C4-2B (cell line): Measurements from ENCODE around the gene PTPRCAP.

Experiments used
- ZFX ChIP-seq: fragments of 450-650 bp; IDR thresholded peaks from 2 replicates; pipeline ENCODE4 v1.6.1; 2017
- TF ChIP-seq, protein P1 (sequence below): fragments of 450-650 bp; conservative IDR thresholded peaks from 2 replicates; pipeline ENCODE4 v1.5.1; 2017; ENCODE audit warnings: mild to moderate bottlenecking

DNA sequence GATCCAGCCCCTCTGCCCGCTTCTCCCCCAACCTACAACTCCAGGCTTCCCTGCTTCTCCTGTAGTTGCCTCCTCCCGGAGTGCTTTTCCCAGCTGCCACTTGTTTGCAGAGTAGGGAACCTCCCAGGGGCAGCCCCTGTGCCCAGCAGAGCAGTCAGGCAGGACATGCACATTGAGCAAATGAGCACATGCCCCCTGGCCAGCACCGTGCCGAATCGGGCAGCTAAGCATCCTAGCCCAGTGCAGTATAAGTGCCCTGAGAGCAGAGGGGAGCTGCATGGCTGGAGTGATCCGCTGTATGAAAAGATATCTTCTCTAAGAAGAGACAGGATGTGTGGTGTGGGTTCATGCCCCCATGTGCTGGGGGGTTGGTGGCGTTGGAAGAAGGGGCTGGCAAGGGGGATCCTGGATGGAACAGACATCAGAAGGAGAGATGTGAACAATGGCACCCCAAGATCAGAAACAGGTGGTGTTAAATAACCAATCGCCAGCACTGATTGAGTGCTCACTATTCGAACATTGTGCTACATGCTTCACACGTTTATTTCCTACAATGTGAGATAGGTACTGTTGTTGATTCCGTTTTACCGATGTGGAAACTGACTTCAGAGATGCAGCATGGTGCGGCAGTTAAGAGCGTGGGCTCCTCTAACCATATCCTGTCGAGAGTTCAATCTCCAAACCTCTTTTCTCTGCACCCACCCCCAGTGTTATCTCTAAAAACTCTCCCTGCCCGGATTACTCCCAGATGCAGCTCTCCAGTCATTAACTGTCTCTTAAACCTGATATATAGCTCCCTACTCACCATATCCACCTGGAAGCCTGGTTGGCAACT is 46.6 kb upstream of the PTPRCAP start:
- TF ChIP-seq, protein P1, sequence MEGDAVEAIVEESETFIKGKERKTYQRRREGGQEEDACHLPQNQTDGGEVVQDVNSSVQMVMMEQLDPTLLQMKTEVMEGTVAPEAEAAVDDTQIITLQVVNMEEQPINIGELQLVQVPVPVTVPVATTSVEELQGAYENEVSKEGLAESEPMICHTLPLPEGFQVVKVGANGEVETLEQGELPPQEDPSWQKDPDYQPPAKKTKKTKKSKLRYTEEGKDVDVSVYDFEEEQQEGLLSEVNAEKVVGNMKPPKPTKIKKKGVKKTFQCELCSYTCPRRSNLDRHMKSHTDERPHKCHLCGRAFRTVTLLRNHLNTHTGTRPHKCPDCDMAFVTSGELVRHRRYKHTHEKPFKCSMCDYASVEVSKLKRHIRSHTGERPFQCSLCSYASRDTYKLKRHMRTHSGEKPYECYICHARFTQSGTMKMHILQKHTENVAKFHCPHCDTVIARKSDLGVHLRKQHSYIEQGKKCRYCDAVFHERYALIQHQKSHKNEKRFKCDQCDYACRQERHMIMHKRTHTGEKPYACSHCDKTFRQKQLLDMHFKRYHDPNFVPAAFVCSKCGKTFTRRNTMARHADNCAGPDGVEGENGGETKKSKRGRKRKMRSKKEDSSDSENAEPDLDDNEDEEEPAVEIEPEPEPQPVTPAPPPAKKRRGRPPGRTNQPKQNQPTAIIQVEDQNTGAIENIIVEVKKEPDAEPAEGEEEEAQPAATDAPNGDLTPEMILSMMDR: no peak
- TF ChIP-seq ZFX: no peak
